GM12873 (cell line): Measurements from ENCODE around the gene FSIP1.

ENCODE experiments used
- CTCF ChIP-seq: IDR thresholded peaks from 2 replicates; pipeline ENCODE4 v1.5.1; 2012; ENCODE audit warnings: low read depth, mild to moderate bottlenecking, moderate library complexity, low read length, control low read depth; ENCODE audit not compliant: insufficient read depth; ENCODE audit errors: missing control alignments

Gene FSIP1

DNA sequence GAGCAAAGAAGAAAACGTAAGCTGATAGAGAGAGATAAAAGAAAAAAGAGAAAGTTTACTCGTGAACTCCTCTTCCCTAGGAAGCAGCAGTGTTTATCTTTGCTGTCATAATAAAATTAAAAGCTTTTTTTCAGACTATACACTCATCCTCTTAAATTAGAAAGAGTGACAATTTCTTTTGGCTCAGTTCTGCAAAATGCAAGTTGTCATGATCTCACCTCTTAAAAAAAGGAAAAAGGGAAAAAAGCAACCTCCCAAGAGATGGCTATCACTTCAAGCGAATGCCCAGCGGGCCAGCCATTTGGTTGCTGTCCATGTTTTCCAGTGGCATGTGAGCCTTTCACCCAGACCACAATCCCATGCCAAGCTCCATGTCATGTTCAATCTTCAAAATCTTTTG is 208.8 kb downstream of the FSIP1 start:
- TF ChIP-seq CTCF: no peak

DNA sequence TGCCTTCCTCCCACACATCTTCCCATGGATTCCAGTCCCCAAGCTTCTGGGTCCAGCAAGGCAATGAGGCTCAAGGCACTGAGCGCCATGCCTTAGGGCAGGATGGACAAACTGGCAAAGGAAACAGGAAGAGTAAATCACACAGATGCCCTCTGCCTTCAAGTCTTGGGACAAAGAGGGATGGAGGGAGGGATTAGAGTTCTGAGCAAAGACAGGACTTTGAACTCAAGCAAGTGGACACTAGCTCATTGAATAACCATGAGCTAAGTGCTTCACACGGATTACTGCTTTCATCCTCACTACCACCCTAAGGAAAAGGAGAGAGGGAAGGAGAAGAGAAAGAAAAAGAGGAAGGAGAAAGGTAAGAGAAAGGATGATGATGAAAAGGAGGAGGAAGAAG is 209.4 kb downstream of the FSIP1 start:
- no peak for TF ChIP-seq CTCF

- TF ChIP-seq CTCF: no peak
These were observed 216.8 kb downstream of the FSIP1 start for GRCh38 chr15:39565851-39566250.

DNA sequence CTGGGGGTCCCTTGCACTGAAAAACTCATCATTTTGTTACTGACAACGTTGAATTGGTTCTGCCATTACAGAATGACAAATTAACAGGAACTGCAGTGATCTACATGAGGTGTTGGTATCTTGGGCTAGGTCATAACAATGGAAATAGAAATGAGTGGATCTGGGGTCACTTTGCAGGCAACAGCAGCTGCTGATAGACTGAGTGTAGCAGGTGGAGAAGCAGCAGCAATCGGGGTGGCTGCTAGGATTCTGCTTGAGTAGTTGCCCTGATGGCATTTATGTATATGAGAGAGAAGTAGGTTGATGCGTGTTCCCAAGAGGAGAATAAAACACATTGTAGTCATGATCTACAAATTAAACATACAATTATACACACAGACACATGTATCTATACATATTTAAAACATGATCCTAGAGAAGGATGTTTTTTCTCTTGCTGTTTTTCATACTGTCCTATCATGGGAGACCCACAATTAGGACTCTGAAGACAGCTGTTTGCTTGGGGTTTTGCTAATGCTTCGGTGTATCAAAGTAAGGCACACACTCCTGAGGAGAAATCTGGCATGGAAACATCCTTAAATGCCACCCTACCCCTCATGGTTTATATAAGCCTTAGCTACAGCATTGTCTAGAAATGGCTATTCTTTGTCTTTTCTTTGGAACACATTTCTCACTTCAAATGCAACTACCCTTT is 217.5 kb downstream of the FSIP1 start:
- TF ChIP-seq CTCF: no peak

- TF ChIP-seq CTCF: no peak
These were observed 224.2 kb downstream of the FSIP1 start for GRCh38 chr15:39558421-39558820.

- no peak for TF ChIP-seq CTCF
These were observed 226.2 kb downstream of the FSIP1 start for GRCh38 chr15:39556461-39556860.

GRCh38 chr15:39555885-39556284 is 226.8 kb downstream of the FSIP1 start:
- no peak for TF ChIP-seq CTCF
